Measurements from ENCODE around the gene NIPAL3.
A peak's percentile ranks its signal among the peaks of the same experiment; 100 is the strongest.

NIPAL3 gene

DNA sequence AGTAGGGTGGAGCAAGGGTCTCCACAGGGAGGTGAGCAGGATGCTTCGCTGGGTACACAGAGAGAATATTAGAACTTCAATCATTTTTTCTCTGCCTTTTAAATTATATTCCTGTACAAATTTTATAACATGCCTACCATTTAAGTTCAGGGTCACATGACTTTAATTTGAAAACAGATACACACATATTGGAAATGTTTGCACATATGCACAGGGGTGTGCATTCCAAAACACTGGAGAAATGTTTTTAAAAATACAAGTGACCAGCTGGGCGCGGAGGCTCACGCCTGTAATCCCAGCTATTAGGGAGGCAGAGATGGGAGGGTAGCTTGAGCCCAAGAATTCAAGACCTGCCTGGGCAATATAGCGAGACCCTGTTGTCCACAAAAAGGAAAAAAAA lies 39.7 kb downstream of the NIPAL3 start:
- DNase-seq (ENCODE audit: low spot score) (no peak), FAIRE-seq (no peak)

DNA sequence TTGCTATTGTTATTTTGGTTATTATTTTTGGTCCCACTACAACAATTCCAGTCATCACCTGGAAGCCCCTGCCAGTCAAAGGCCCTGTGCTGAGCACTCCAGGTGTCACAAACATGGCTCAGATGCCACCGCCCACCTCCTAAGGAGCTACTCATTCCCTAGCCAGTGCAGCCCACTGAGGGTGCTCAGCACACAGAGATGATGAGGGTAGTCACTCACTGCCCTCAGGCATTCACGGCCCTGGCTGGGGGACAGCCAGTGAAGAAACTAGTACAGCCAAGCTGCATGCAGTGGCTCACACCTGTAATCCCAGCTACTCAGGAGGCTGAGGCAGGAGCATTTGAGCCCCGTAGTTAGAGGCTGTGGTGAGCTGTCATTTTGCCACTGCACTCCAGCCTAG lies 42.3 kb downstream of the NIPAL3 start:
- FAIRE-seq (no peak), DNase-seq (ENCODE audit: low spot score) (no peak)

DNA sequence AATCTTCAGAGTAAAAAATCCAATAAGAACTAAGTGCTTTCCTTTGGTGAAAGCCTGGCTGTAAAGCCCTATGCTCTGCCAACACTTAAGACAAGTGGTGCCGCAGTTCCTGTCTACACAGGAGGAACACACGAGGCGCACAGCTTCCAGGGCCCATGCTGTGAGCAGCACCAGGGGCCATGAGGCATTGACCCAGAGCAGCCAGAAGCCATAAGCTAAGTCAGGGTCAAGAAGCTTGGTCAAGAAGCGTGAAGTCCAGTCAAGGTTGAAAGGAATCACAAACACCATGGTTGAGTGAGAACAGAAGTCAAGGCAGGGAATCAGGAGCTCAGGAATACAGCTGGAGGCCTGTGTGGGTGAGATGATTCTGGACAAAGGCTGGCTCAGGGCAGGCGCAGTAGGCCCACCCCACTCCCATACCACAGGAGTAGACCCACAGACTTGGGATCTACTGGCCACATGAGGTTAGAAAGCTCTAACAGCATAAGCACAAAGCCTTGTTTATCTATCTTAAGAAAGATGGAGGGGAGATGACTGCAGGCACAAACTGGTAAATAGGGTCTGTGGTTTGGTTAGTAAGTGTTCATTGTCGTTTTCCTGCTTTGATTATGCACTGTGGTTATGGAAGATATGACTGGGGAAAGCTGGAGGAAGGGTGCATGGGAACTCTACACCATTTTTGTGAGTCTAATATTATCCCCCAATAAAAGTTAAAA lies 44.1 kb downstream of the NIPAL3 start:
- peak; percentile 95 for DNase-seq (ENCODE audit: low spot score)
- peak; percentile 97 for FAIRE-seq

DNA sequence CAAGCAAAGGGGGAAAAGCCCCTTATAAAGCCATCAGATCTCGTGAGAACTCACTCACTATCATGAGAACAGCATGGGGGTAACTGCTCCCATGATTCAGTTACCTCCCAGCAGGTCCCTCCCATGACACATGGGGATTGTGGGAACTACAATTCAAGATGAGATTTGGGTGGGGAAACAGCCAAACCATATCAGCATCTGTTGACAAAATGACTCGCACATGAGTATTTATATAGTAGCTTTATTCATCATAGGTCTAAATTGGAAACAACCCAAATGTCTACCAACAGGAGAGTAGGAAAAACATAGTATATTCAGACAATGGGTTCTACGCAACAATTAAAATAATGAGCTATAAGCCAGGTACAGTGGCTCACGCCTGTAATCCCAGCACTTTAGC lies 46.5 kb downstream of the NIPAL3 start:
- DNase-seq (ENCODE audit: low spot score), result peak; percentile 70
- peak; percentile 55 for FAIRE-seq

DNA sequence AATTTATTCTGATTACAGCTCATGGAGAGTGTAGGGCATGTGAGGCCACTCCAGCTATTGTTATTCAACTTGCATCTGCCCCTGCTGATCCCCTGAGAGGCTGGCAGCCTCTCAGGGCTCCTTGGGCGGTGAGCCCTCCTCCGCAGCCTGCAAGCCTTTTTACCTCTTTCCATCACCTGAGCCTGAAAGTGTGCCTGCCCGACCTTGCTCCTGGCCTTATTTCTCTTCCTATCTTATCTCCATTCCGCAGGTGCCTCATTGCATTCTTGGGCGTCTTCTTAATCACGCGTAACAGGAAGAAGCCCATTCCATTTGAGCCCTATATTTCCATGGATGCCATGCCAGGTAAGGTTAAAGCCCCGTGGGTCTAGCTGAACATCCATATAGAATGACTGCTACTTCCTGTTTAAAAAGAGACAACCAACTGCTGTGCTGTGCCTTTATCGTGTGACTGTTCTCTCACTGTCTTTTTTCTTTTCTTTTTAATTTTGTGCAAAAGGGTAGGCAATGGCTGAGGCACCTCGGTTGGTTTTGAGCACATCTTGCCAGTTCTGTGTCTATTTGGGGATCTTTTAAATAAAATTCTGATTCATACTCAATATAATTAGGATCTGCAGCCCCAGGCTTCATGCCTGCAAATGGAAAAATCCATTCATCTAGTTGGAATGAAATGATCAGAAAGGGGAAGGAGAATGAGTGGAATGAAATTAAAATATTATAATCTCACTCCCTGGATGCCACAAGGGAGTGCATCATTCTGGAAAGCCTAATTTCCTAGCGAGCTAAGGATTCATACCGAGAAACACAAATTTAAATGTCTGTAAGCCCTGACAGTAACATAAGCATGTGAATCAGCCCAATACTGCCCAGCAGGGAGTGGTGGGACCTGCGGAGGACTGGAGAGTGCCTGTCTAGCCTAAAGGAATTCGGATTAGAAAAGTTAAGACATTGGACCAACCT lies 48.5 kb downstream of the NIPAL3 start:
- FAIRE-seq (no peak), DNase-seq (ENCODE audit: low spot score) (no peak)

DNA sequence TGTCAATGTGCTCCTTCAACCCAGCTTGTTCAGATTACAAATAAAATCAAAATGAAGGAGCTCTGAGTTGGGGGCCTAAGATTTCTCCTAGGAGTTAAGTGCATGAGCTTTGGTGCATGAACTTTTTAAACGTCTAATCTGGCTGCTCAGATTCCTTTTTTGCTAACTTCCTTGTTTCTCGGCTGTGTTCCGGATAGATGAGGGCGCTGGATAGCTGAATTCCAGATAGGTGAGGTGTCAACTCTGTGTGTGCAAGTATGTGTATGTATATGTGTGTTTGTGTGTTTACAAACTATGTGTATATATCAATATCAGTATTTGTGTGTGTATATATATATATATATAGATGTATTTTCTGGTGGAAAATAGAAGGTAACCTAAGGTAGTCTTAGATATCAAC lies 49.5 kb downstream of the NIPAL3 start:
- no peak for FAIRE-seq
- no peak for DNase-seq (ENCODE audit: low spot score)

DNA sequence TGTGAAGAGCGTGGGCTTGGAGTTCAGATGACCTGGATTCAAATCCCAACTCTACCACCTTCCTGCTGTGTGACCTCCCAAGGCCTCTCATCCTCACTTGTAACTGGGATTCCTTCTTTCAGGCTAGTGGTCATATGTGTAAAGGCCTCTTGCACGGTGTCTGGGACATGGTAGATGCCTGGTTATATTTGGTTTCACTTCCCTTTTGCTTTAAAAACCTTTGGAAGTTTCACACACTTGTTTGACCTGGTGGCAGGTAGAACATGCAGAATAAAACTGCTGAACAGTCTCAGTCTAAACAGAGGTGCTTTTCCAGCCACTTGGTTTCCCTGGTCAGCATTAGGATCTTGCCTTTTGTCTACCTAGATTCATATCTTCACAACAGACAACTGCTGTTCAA lies 50.0 kb downstream of the NIPAL3 start:
- DNase-seq (ENCODE audit: low spot score) (no peak), FAIRE-seq (no peak)

DNA sequence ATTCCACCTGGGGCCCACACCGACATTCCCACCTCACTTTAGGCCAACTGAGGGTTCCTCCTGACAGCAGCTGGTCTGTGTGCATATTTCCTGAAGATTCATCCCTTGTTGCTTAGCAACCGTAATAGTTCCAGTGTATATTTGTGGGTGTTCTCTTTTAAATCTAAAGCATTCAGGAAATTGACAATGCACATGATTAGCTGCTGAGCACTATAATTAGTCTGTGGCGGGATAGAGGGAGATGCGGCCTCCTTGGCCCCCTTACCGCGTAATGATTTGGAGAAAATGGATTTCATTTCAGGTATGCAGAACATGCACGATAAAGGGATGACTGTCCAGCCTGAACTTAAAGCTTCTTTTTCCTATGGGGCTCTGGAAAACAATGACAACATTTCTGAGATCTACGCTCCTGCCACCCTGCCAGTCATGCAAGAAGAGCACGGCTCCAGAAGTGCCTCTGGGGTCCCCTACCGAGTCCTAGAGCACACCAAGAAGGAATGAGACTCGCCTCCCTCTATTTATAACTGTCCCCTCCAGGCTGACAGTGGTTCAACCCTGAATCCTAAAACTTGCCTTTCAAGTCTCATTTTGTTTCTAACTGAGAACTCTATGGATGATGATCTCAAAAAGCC lies 53.2 kb downstream of the NIPAL3 start:
- no peak for FAIRE-seq
- DNase-seq (ENCODE audit: low spot score), result no peak

DNA sequence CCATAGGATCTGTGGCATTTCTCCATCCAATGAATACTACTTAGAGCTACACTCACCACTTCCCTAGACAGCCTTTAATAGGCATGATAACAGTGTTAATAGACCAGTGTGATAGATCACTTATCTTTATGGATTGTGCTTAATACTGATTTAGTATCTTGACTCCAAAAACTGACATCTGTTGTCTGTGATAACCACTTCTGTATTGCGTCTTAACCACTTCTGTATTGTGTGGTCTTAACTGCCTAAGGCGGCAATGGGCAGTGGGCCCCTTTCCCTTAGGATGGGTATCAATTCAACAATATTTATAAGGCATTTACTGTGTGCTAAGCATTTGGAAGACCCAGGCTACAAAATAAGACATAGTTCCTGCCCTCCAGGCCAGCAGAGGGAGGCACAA lies 55.0 kb downstream of the NIPAL3 start:
- DNase-seq (ENCODE audit: low spot score) (no peak), FAIRE-seq (no peak)

DNA sequence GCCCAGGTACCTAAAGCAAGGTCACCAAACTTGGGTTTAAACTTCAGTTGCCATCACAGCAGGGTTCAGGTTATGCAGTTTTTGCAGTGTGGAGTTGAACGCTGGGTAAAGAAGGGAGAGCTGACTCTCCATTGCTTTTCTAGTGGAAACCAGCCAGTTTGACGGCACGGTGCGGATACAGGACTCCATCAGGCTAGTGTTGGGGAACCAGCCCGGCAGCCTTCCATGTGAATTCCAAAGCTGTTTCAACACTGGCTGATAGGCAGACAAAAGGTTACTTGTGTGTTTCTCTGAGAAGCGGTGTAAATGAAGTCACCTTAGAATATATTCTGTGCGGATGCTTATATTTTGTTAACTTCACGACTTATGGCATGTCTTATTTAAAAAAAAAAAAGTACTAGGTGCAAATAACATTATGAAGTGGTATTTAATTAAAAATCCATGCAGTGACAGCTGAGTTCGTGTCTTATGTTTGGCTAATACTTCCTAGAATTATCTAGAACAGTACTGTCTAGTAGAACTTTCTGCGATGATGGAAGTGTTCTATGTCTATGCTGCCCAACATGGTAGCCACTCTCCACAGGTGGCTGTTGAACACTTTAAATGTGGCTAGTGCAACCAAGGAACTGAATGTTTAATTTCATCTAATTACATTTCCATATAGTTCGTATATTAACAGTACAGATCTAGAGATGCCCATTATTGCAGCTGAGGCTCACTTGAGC lies 57.1 kb downstream of the NIPAL3 start:
- no peak for DNase-seq (ENCODE audit: low spot score)
- no peak for FAIRE-seq

DNA sequence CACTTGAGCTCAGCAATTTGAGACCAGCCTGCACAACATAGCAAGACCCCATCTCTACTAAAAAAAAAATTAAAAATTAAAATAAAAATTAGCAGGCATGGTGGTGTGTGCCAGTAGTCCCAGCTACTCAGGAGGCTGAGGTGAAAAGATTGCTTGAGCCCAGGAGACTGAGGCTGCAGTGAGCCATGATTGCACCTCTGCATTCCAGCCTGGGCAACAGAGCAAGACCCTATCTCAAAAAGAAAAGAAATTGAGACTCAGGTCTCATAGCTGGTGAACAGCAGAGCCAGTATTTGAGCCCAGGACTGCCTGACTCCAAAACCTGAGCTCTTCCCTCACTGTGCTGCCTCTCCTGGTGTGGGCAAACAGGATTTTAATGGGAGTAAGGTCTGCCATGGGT lies 58.6 kb downstream of the NIPAL3 start:
- DNase-seq (ENCODE audit: low spot score) (no peak), FAIRE-seq (no peak)

DNA sequence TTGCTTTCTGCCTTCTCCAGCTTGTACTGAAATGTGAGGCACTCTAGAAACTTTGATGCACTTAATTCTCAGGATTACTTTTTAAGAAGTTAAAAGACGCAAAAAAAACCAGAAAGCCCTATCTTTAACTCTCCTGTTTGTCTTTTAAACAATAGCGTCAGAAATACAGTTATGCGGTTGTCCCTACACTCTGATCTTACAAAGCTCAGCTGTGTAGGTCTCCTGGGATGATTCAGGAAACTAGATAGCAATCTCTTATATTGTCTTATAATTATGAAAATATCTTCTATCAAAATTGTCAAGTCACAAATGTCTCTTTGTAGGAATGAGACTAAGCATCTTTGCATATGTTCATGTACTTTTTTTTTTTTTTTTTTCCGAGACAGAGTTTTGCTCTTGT lies 60.1 kb downstream of the NIPAL3 start:
- DNase-seq (ENCODE audit: low spot score), result no peak
- no peak for FAIRE-seq

DNA sequence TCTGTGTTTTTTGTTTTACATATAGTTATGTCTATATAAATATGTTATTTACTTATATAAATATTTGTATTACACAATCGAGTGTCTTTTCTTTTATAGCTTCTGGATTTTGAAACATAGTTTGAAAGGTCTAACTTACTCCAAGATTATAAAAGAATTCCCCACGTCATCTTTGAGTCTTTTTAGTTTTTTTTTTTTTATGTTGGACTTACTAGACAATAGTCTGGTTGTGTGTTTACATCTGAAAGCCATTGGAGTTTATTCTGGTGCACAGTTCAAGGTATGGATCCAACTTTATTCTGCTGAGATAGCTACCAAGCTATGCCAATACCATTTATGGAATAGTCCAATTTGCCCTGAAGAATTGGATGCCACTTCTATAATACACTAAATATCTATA lies 61.0 kb downstream of the NIPAL3 start:
- no peak for FAIRE-seq
- DNase-seq (ENCODE audit: low spot score), result no peak

DNA sequence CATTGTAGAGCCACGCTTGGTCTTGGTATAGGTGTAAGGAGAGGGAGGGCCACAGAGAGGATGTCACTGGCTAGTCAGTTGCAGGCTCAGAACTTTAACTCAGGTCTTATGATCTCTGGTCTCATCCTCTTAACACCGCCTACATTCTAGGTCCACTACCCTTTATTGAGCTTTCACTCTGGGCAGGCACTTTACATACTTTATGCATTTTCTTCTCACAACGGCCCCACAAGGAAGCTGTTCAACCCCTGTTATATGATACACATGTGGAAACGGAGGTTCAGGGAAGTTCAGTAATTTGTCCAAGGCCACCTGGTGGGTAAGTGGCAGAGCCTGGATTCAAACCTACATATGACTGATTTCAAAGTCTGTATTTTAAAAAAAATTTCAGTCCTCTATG lies 61.7 kb downstream of the NIPAL3 start:
- FAIRE-seq (no peak), DNase-seq (ENCODE audit: low spot score) (no peak)

DNA sequence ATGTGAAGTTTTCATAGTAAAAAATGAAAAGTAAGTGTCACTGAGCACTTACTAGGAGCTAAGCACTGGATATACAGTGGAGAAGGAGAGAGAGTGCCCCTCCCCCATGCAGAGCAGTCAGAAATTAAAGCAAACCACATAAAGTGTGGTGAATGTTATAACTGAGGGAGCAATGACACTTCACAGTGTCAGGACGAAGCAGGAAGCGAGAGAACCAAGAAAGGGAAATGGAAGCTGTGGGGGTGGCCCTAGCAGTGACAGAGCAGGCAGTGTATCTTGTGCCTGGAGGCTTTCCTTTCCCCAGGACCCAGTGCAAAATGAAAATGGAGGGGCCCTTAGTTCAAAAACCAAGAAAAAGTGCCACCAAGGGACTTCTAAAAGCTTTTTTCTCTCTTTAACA lies 65.5 kb downstream of the NIPAL3 start:
- DNase-seq (ENCODE audit: low spot score) (no peak), FAIRE-seq (no peak)

DNA sequence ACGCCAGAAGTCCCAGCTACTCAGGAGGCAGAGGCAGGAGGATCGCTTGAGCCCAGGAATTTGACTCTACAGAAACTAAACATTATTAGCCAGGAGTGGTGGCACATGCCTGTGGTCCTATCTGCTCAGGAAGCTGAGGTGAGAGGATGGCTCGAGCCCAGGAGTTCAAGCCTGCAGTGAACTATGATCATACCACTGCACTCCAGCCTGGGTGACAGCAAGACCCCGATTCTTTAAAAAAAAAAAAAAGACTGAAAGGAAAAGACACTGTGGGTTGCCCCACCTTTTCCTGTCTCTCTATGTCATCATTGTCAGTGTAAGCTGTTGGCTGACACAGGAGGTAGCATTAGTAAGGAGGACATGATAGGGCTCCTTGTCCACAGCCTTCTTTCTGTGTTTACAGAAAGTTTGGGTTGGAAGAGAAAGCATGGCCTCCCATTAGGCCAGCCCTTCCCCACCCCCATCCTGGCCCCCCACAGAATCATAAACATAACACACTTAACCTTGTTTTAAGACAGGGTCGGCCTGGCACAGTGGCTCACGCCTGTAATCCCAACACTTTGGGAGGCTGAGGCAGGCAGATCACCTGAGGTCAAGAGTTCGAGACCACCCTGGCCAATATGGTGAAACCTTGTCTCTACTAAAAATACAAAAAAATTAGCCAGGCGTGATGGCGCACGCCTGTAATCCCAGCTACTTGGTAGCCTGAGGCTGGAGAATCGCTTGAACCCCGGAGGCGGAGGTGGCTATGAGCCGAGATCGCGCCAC lies 66.4 kb downstream of the NIPAL3 start:
- DNase-seq (ENCODE audit: low spot score) (no peak), FAIRE-seq (no peak)

DNA sequence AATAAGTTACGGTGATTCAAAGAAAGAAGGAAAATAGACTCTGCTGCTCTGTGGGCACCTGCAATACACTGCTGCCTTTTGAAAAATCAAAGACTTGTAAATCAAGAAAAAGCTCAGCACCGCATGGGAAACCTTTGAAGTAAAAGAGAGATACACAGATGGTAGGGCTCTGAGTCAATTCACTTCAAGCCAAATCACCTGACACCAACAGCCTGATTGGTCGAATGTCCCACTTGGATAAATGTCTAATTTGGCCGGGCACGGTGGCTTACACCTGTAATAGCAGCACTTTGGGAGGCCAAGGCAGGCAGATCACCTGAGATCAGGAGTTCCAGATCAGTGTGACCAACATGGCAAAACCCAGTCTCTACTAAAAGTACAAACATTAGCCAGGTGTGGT lies 67.8 kb downstream of the NIPAL3 start:
- FAIRE-seq, result no peak
- DNase-seq (ENCODE audit: low spot score), result no peak

DNA sequence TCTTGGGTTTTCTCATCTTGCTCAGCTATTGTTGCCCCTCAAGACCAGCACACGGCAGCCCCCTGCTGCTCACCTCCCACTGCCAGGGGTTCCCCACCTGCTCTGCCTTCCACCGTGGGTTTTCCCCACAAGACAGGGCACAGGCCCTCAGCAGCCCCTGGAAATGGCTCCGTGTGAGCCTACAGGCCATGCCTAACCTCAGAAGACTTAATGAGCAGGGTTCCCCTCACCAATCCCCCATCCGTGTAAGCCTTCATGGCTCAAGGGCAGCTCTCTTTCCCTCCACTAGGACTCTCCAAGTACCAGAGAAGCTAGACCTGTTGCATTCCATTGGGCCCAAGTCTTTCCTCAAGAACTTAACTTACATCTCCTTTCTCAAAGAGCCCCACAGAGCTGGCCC lies 68.6 kb downstream of the NIPAL3 start:
- FAIRE-seq, result no peak
- DNase-seq (ENCODE audit: low spot score), result no peak

DNA sequence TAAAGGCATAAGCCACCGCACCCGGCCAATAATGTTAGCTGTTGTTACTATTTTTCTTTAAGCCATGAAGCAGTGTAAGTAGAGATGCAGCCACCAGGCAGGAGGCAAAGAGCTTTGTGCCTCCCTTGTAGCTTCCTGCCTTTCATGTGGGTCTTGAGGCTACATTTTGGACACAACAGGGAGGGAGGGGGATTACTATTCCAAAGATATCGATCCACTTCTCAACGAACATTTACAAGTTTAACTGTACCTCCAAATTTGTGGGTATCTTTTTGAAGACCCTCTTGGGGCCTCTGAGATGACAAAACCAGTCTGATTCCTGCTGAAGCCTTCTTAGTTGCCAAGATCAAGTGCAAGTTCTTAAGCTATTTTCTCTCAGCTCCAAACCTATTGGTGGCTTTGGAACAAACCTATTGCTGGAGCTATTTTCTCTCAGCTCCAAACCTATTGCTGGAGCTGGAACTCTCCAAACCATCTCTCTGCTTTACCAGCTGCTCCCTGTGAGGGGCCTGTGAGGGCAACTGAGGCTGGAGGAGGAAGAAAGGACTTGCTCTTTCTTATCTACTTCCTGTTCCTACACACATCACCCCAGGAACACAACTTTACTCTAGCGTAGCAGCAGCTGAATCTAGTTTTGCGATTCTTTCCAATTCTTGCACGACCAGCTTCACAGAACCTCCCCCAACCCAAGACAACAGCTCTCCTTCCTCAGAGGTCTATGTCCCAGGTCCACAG lies 70.9 kb downstream of the NIPAL3 start:
- DNase-seq (ENCODE audit: low spot score), result no peak
- no peak for FAIRE-seq

DNA sequence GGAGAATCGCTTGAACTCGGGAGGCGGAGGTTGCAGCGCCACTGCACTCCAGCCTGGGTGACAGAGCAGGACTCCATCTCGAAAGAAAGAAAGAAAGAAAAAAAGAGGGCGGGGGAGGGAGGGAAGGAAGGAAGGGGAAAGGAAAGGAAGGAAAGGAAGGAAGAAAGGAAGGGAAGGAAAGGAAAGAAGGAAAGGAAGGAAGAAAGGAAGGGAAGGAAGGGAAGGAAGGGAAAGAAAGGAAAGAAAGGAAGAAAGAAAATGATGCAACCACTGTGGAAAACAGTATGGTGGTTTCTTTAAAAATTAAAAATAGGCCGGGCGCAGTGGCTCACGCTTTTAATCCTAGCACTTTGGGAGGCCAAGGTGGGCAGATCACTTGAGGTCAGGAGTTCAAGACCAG lies 71.9 kb downstream of the NIPAL3 start:
- FAIRE-seq (no peak), DNase-seq (ENCODE audit: low spot score) (no peak)

Data from RCC 7860 (cell line).